IPS DF 6.9 (cell line): ENCODE results near the gene VEPH1.

Experiments
- DNase-seq: peaks from one replicate; pipeline ENCODE4 v3.0.0-alpha.2; 2013; ENCODE audit warnings: low read depth, low spot score
- H3K27ac ChIP-seq: one replicate; pipeline ENCODE4 v1.5.1; 2013; ENCODE audit warnings: low read length, control low read depth
- H3K27me3 ChIP-seq: 2 replicates; pipeline ENCODE4 v1.6.1; 2013; ENCODE audit warnings: mild to moderate bottlenecking, low read length; ENCODE audit not compliant: control insufficient read depth, insufficient read depth
- H3K36me3 ChIP-seq: 2 replicates; pipeline ENCODE4 v1.6.1; 2013; ENCODE audit warnings: low read length; ENCODE audit not compliant: control insufficient read depth, insufficient read depth
- H3K4me1 ChIP-seq: 2 replicates; pipeline ENCODE4 v1.6.1; 2013; ENCODE audit warnings: low read length; ENCODE audit not compliant: control insufficient read depth, insufficient read depth
- H3K4me3 ChIP-seq: 2 replicates; pipeline ENCODE4 v1.5.1; 2013; ENCODE audit warnings: mild to moderate bottlenecking, low read length
- H3K9me3 ChIP-seq: 2 replicates; pipeline ENCODE4 v1.6.1; 2013; ENCODE audit warnings: low read length, inconsistent platforms; ENCODE audit not compliant: control insufficient read depth, insufficient read depth
- WGBS: extraction: QIAGEN DNeasy Blood & Tissue Kit; methylation state at CpG from one replicate; pipeline ENCODE4 v1.1.7; 2013; ENCODE audit warnings: mixed read lengths, missing lambda C conversion rate; ENCODE audit not compliant: insufficient read length, insufficient coverage; 5-methylcytosine and 5-hydroxymethylcytosine counted together

Gene VEPH1

DNA sequence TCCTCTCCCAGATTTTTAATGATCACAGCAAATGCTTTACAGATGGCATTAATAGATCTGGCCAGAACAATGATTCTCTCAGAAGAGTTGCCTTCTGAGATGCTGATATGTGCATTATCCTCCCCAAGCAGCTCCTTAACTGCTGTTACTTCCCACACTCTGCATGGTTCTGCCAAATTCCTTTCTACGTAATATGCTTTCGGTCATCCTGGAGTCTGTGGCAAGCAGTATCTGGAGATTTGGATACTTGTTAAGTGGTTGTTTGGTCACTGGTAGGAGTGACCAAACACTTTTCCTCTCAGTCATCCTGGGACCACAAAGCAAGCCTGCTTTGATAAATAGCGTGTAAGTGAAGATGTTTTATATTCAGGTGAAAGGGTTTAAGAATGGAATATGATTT lies 272.1 kb downstream of the VEPH1 start:
- WGBS: no CpG with 5 or more reads among the region's 3 CpGs
- Histone ChIP-seq H3K9me3 (no peaks in the 10 kb centered on the region), H3K4me3 (no peak overlapping the region), H3K36me3 (no peaks in the 10 kb centered on the region), H3K27me3 (no peaks in the 10 kb centered on the region), H3K4me1 (no peaks in the 10 kb centered on the region), H3K27ac (no peak overlapping the region)
- no peak for DNase-seq

DNA sequence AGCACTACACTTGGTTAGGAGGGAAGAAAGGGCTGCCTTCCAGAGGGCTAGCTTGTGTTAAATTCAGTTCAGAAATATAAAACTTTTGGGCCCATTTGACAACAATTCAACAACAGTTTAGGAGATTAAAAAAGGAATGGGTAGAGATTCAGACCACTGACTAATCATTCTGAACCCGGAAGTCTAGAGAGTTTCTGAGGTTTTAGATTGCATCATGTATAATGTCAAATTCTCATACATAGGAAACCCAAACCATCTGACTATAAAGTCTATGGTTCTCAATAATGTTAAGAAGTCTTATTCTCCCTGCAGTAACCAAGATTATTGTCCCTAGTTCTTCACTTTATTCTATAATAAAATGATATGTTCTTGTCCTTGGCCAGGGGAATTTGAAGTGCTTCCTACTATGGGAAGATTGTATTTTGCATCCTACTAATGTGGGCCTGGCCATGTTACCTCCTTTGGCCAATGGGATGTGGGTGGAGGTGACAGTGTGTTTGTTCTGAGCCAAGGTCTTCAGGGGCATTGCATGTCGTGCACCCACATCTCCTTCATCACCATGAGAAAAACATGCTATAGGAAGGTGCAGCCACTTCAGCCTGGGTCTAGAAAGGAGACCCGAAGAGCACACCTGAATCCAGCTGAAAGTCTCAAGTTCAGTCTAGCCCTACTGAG lies 276.9 kb downstream of the VEPH1 start:
- WGBS: no CpG with 5 or more reads among the region's 3 CpGs

GRCh38 chr3:157225001-157225400 lies 278.2 kb downstream of the VEPH1 start:
- Histone ChIP-seq H3K27me3 (no peaks in the 10 kb centered on the region), H3K36me3 (no peaks in the 10 kb centered on the region), H3K9me3 (no peaks in the 10 kb centered on the region), H3K4me1 (no peaks in the 10 kb centered on the region), H3K4me3 (no peak overlapping the region), H3K27ac (no peak overlapping the region)
- no peak for DNase-seq
- no CpG with 5 or more reads among the region's 1 CpG for WGBS

More for the DNA sequence above, 276.9 kb downstream of the VEPH1 start:
- H3K36me3 ChIP-seq: no peaks in the 10 kb centered on the region
- H3K9me3 ChIP-seq: no peaks in the 10 kb centered on the region
- no peak for DNase-seq
- no peaks in the 10 kb centered on the region for H3K4me1 ChIP-seq
- no peak overlapping the region for H3K4me3 ChIP-seq
- H3K27me3 ChIP-seq: no peaks in the 10 kb centered on the region
- H3K27ac ChIP-seq: no peak overlapping the region

DNA sequence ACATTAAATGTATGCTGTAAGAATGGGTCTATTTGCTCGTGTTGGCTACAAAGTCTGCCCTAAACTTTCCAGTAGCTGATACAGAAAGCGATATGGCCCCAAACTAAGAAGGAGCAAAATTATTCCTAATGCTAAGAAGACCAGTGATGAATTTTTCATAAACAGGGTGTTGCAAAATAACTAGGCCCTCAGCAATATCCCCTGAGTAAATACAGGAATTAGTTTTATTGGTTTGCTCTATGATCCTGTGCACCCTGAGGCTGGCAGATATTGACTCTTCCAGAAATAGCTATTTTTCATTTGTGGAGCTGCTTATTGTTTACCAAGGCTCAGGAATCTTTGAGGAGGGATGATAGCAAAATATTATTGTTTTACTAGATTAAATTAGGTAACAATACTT lies 282.3 kb downstream of the VEPH1 start:
- Histone ChIP-seq H3K9me3 (no peaks in the 10 kb centered on the region), H3K4me1 (no peaks in the 10 kb centered on the region), H3K36me3 (no peaks in the 10 kb centered on the region), H3K4me3 (no peak overlapping the region), H3K27ac (no peak overlapping the region), H3K27me3 (no peaks in the 10 kb centered on the region)
- no peak for DNase-seq
- WGBS: no CpG with 5 or more reads among the region's 2 CpGs

GRCh38 chr3:157220211-157220610 lies 283.0 kb downstream of the VEPH1 start:
- Histone ChIP-seq H3K27me3 (no peaks in the 10 kb centered on the region), H3K36me3 (no peaks in the 10 kb centered on the region), H3K4me1 (no peaks in the 10 kb centered on the region), H3K9me3 (no peaks in the 10 kb centered on the region), H3K4me3 (no peak overlapping the region), H3K27ac (no peak overlapping the region)
- no CpG with 5 or more reads among the region's 1 CpG for WGBS
- no peak for DNase-seq

DNA sequence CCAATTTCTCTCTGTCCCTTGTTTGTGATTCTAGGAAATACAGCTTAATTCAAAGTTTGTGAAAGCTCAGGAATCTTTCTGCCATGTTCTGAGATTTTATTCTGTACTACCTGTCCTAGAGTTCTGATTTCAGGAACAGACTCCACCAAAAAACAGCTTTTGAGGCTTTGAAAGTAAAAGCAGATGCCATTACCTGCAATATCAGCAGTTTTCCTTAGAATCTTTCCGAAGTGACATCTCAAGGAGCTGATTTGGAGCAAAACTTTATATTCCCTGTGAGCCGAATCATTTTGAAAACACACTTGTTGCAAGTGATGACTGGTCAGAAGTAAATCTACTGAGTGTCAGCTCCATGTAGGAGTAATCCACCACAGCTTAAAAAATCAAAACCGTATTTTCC lies 284.0 kb downstream of the VEPH1 start:
- no peaks in the 10 kb centered on the region for H3K27me3 ChIP-seq
- H3K4me3 ChIP-seq: no peak overlapping the region
- H3K4me1 ChIP-seq: no peaks in the 10 kb centered on the region
- DNase-seq: no peak
- no peaks in the 10 kb centered on the region for H3K9me3 ChIP-seq
- H3K36me3 ChIP-seq: no peaks in the 10 kb centered on the region
- WGBS: no CpG with 5 or more reads among the region's 3 CpGs
- no peak overlapping the region for H3K27ac ChIP-seq
